ENCODE data around the gene NADSYN1.
"Not testable (repeated sequence)": the region's sequence is repeated elsewhere in the genome, so short reads cannot be mapped to it uniquely, and the experiment has no call there.

Gene NADSYN1

DNA sequence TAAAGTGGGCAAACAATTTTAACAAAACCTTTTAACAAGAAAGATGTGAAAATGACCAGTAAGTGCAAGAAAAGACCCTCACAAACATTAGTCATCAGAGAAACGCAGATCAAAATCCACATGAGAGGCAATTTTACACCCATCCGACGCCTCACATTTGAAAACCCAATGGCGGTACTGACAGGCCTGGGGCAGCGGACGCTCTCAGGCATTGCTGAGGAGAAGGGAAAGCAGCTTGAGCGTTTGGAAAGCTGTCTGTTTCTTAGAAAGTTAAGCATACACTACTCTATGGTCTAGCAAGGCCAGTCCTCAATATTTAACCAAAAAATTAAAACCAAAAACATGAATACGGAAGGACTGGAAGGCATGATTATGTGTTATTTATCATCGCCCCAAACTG lies 82.8 kb downstream of the NADSYN1 start:
- H2AFZ ChIP-seq (ENCODE audit: low read length): no peak overlapping the region
- H3K36me3 ChIP-seq (replicated peaks; ENCODE audit: insufficient read depth, low read length): no peaks in the 10 kb centered on the region
- H3K9me2 ChIP-seq (replicated peaks; ENCODE audit: insufficient read depth, low read length): no peaks in the 10 kb centered on the region
- H3K4me2 ChIP-seq (ENCODE audit: low read depth, low read length): no peak overlapping the region
- no peak for DNase-seq
- no peaks in the 10 kb centered on the region for H3F3A ChIP-seq (ENCODE audit: insufficient read depth, low read length)
- H3K79me2 ChIP-seq (ENCODE audit: low read length): no peaks in the 10 kb centered on the region
- H3K27me3 ChIP-seq (replicated peaks; ENCODE audit: insufficient read depth, low read length): peaks cover 35% of the 10 kb centered on the region
- no peak overlapping the region for H3K27ac ChIP-seq (ENCODE audit: low read length)
- no peak overlapping the region for H3K9ac ChIP-seq (ENCODE audit: low read length)
- H3K4me3 ChIP-seq (ENCODE audit: low read length): no peak overlapping the region
- TF ChIP-seq EZH2 (optimal IDR thresholded peaks at IDR 0.05; ENCODE audit: low read depth, low read length) (no peak), EZH2phosphoT487 (IDR thresholded peaks at IDR 0.05; ENCODE audit: low read length) (no peak)
- TF ChIP-seq, protein P1, sequence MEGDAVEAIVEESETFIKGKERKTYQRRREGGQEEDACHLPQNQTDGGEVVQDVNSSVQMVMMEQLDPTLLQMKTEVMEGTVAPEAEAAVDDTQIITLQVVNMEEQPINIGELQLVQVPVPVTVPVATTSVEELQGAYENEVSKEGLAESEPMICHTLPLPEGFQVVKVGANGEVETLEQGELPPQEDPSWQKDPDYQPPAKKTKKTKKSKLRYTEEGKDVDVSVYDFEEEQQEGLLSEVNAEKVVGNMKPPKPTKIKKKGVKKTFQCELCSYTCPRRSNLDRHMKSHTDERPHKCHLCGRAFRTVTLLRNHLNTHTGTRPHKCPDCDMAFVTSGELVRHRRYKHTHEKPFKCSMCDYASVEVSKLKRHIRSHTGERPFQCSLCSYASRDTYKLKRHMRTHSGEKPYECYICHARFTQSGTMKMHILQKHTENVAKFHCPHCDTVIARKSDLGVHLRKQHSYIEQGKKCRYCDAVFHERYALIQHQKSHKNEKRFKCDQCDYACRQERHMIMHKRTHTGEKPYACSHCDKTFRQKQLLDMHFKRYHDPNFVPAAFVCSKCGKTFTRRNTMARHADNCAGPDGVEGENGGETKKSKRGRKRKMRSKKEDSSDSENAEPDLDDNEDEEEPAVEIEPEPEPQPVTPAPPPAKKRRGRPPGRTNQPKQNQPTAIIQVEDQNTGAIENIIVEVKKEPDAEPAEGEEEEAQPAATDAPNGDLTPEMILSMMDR (IDR thresholded peaks at IDR 0.05; ENCODE audit: low read length): no peak
- no peaks in the 10 kb centered on the region for H3K9me3 ChIP-seq (replicated peaks; ENCODE audit: insufficient read depth, low read length)
- H3K4me1 ChIP-seq (ENCODE audit: low read length): no peaks in the 10 kb centered on the region
- H4K20me1 ChIP-seq (ENCODE audit: insufficient read depth, low read length): no peaks in the 10 kb centered on the region

DNA sequence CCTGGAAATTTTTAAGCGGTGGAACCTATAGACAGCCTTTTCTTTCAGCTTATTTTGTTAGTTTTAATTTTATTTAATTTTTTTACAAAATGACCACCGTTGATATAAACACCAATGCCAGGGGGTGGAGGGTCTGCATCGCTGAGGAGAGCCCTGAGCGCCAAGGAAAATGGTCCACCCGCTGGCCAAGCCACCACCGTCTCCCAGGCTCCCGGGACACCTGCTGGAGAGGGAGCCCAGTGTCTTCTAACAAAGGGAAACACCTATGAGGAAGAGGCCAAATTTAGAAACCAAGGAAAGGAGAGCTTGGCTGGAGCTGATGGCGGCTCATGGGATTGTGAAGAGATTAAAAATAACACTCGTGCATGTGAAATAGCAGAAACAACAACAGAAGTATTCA lies 84.5 kb downstream of the NADSYN1 start:
- TF ChIP-seq EZH2phosphoT487 (IDR thresholded peaks at IDR 0.05; ENCODE audit: low read length) (no peak), EZH2 (optimal IDR thresholded peaks at IDR 0.05; ENCODE audit: low read depth, low read length) (no peak)
- TF ChIP-seq, protein P1 (IDR thresholded peaks at IDR 0.05; ENCODE audit: low read length): no peak
- Histone ChIP-seq H3K4me1 (ENCODE audit: low read length) (no peaks in the 10 kb centered on the region), H3K4me3 (ENCODE audit: low read length) (no peak overlapping the region), H3K36me3 (replicated peaks; ENCODE audit: insufficient read depth, low read length) (no peaks in the 10 kb centered on the region), H3K9me2 (replicated peaks; ENCODE audit: insufficient read depth, low read length) (no peaks in the 10 kb centered on the region), H3F3A (ENCODE audit: insufficient read depth, low read length) (no peaks in the 10 kb centered on the region), H3K79me2 (ENCODE audit: low read length) (no peaks in the 10 kb centered on the region), H3K27me3 (replicated peaks; ENCODE audit: insufficient read depth, low read length) (peaks cover 46% of the 10 kb centered on the region), H3K4me2 (ENCODE audit: low read depth, low read length) (no peak overlapping the region), H3K9me3 (replicated peaks; ENCODE audit: insufficient read depth, low read length) (no peaks in the 10 kb centered on the region), H4K20me1 (ENCODE audit: insufficient read depth, low read length) (no peaks in the 10 kb centered on the region), H2AFZ (ENCODE audit: low read length) (no peak overlapping the region), H3K9ac (ENCODE audit: low read length) (no peak overlapping the region), H3K27ac (ENCODE audit: low read length) (no peak overlapping the region)
- no peak for DNase-seq

DNA sequence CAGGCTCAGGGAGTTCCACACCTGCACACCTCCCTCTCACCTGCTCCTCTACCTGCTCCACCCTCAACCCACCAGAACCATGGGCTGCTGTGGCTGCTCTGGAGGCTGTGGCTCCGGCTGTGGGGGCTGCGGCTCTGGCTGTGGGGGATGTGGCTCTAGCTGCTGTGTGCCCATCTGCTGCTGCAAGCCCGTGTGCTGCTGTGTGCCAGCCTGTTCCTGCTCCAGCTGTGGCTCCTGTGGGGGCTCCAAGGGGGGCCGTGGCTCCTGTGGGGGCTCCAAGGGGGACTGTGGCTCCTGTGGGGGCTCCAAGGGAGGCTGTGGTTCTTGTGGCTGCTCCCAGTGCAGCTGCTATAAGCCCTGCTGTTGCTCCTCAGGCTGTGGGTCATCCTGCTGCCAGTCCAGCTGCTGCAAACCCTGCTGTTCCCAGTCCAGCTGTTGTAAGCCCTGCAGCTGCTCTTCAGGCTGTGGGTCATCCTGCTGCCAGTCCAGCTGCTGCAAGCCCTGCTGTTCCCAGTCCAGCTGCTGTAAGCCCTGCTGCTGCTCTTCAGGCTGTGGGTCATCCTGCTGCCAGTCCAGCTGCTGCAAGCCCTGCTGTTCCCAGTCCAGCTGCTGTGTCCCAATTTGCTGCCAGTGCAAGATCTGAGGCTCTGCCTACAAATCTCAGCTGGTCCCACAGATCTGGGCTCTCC lies 85.1 kb downstream of the NADSYN1 start, which contains the start of gene KRTAP5-8:
TSS of gene KRTAP5-8 (plus strand) at position 49 of the 689 bp plus-strand sequence. CDS start at position 80, 31 bp downstream.
- not testable (repeated sequence) for DNase-seq; H3F3A ChIP-seq (ENCODE audit: insufficient read depth, low read length)

DNA sequence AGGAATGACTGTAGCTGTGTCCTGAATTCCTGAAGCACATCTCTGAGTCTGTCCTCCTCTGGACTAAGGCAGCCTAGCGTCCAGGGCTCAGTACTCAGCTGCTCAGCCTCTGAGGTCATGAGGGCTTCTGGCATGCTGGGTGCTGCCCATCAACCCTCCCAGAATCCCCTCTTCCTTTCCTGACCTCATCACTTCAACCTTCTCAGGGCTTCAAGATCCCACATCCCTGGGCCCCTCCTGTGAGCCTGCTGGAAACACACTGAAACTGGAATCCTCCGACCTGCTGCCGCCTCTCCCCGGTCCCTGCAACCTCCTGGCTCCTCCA lies 85.6 kb downstream of the NADSYN1 start:
- Histone ChIP-seq H3K4me2 (ENCODE audit: low read depth, low read length) (no peak overlapping the region), H4K20me1 (ENCODE audit: insufficient read depth, low read length) (no peaks in the 10 kb centered on the region), H3K27ac (ENCODE audit: low read length) (no peak overlapping the region), H3K79me2 (ENCODE audit: low read length) (no peaks in the 10 kb centered on the region), H3K36me3 (replicated peaks; ENCODE audit: insufficient read depth, low read length) (no peaks in the 10 kb centered on the region), H3K9me3 (replicated peaks; ENCODE audit: insufficient read depth, low read length) (no peaks in the 10 kb centered on the region), H3K4me1 (ENCODE audit: low read length) (no peaks in the 10 kb centered on the region), H2AFZ (ENCODE audit: low read length) (no peak overlapping the region), H3K4me3 (ENCODE audit: low read length) (no peak overlapping the region), H3K9ac (ENCODE audit: low read length) (no peak overlapping the region), H3F3A (ENCODE audit: insufficient read depth, low read length) (no peaks in the 10 kb centered on the region), H3K9me2 (replicated peaks; ENCODE audit: insufficient read depth, low read length) (no peaks in the 10 kb centered on the region), H3K27me3 (replicated peaks; ENCODE audit: insufficient read depth, low read length) (peaks cover 51% of the 10 kb centered on the region)
- no peak for DNase-seq
- TF ChIP-seq EZH2 (optimal IDR thresholded peaks at IDR 0.05; ENCODE audit: low read depth, low read length): no peak
- TF ChIP-seq, protein P1 (IDR thresholded peaks at IDR 0.05; ENCODE audit: low read length): no peak
- no peak for TF ChIP-seq EZH2phosphoT487 (IDR thresholded peaks at IDR 0.05; ENCODE audit: low read length)

More for the DNA sequence above, 85.1 kb downstream of the NADSYN1 start, which contains the start of gene KRTAP5-8:
- H3K4me2 ChIP-seq (ENCODE audit: low read depth, low read length); H4K20me1 ChIP-seq (ENCODE audit: insufficient read depth, low read length); H3K9me2 ChIP-seq (replicated peaks; ENCODE audit: insufficient read depth, low read length); H3K79me2 ChIP-seq (ENCODE audit: low read length); H3K27ac ChIP-seq (ENCODE audit: low read length); H3K36me3 ChIP-seq (replicated peaks; ENCODE audit: insufficient read depth, low read length); H3K9ac ChIP-seq (ENCODE audit: low read length); H3K4me1 ChIP-seq (ENCODE audit: low read length); H3K9me3 ChIP-seq (replicated peaks; ENCODE audit: insufficient read depth, low read length); H3K4me3 ChIP-seq (ENCODE audit: low read length); H2AFZ ChIP-seq (ENCODE audit: low read length): not testable (repeated sequence)
- peaks cover 48% of the 10 kb centered on the region for H3K27me3 ChIP-seq (replicated peaks; ENCODE audit: insufficient read depth, low read length)
